Chondrocyte (in vitro differentiated cells): ENCODE data around the gene TUBG1. TPM values are rescaled to one million over a fixed set of nuclear protein-coding genes. Genes with fewer than 3 reads are reported as not detected.
"Not testable (repeated sequence)": the region's sequence is repeated elsewhere in the genome, so short reads cannot be mapped to it uniquely, and the experiment has no call there.

Experiments used
- DNase-seq: peaks from one replicate; pipeline ENCODE4 v3.0.0; 2021; ENCODE audit warnings: mixed read lengths, low spot score
- H3K27ac Mint-ChIP-seq: one replicate; pipeline ENCODE4 v1.8.0; 2021; ENCODE audit warnings: mild to moderate bottlenecking, moderate library complexity, mixed read lengths; ENCODE audit not compliant: unreplicated experiment
- H3K27me3 Mint-ChIP-seq: 2 replicates; pipeline ENCODE4 v1.8.0; 2021; ENCODE audit warnings: low read depth, mixed read lengths
- H3K36me3 Mint-ChIP-seq: 2 replicates; pipeline ENCODE4 v1.8.0; 2021; ENCODE audit warnings: low read depth, mixed read lengths
- H3K4me1 Mint-ChIP-seq: 2 replicates; pipeline ENCODE4 v1.8.0; 2021; ENCODE audit warnings: low read depth, mild to moderate bottlenecking, mixed read lengths
- H3K4me3 Mint-ChIP-seq: one replicate; pipeline ENCODE4 v1.8.0; 2021; ENCODE audit warnings: mild to moderate bottlenecking, moderate library complexity, mixed read lengths; ENCODE audit not compliant: unreplicated experiment
- H3K9me3 Mint-ChIP-seq: 2 replicates; pipeline ENCODE4 v1.8.0; 2021; ENCODE audit warnings: low read depth, mixed read lengths
- CTCF ChIP-seq: fragments of 200-600 bp; sonication (generic); IDR thresholded peaks from 2 replicates; pipeline ENCODE4 v1.5.0; 2021; ENCODE audit warnings: antibody characterized with exemption, mild to moderate bottlenecking, moderate library complexity
- total RNA-seq: library from RNA; stranded (reverse); gene quantifications from 3 replicates; pipeline ENCODE4 v1.2.1, GENCODE V29; 2021

TUBG1 gene
- total RNA-seq, 1 donor from 2014 or later = 41.1 TPM

- DNase-seq = no peak
- Mint-ChIP-seq H3K4me3 (no peak overlapping the region), H3K27ac (no peak overlapping the region), H3K27me3 (no peaks in the 10 kb centered on the region), H3K4me1 (peaks cover 9% of the 10 kb centered on the region), H3K9me3 (no peaks in the 10 kb centered on the region), H3K36me3 (peaks cover 4% of the 10 kb centered on the region)
- TF ChIP-seq CTCF = no peak
Observed at GRCh38 chr17:42596386-42596785, 13.1 kb upstream of the TUBG1 start.

- H3K27me3 Mint-ChIP-seq = no peaks in the 10 kb centered on the region
Observed at GRCh38 chr17:42598905-42599304, 10.6 kb upstream of the TUBG1 start.

GRCh38 chr17:42603318-42603717, 6.2 kb upstream of the TUBG1 start:
- H3K4me1 Mint-ChIP-seq = peaks cover 34% of the 10 kb centered on the region
- H3K9me3 Mint-ChIP-seq = no peaks in the 10 kb centered on the region
- no peak overlapping the region for H3K4me3 Mint-ChIP-seq
- DNase-seq = no peak
- no peaks in the 10 kb centered on the region for H3K36me3 Mint-ChIP-seq
- TF ChIP-seq CTCF = no peak
- no peaks in the 10 kb centered on the region for H3K27me3 Mint-ChIP-seq
- no peak overlapping the region for H3K27ac Mint-ChIP-seq

More at GRCh38 chr17:42598905-42599304, 10.6 kb upstream of the TUBG1 start:
- H3K36me3 Mint-ChIP-seq = peaks cover 2% of the 10 kb centered on the region
- DNase-seq = no peak
- no peak for TF ChIP-seq CTCF
- H3K27ac Mint-ChIP-seq = peak overlapping the region; percentile 22
- no peak overlapping the region for H3K4me3 Mint-ChIP-seq
- peaks cover 9% of the 10 kb centered on the region for H3K4me1 Mint-ChIP-seq
- H3K9me3 Mint-ChIP-seq = no peaks in the 10 kb centered on the region

GRCh38 chr17:42607769-42608168, 1.7 kb upstream of the TUBG1 start:
- TF ChIP-seq CTCF = no peak
- Mint-ChIP-seq H3K27me3 (no peaks in the 10 kb centered on the region), H3K4me1 (peaks cover 33% of the 10 kb centered on the region), H3K4me3 (peak overlapping the region; percentile 99), H3K9me3 (no peaks in the 10 kb centered on the region), H3K27ac (peak overlapping the region; percentile 34), H3K36me3 (peaks cover 5% of the 10 kb centered on the region)
- no peak for DNase-seq

GRCh38 chr17:42608305-42609181, 940 bp upstream of the TUBG1 start:
- TF ChIP-seq CTCF = no peak
- Mint-ChIP-seq H3K36me3 (peaks cover 9% of the 10 kb centered on the region), H3K4me1 (peaks cover 33% of the 10 kb centered on the region), H3K27ac (peak overlapping the region; percentile 98), H3K27me3 (no peaks in the 10 kb centered on the region), H3K4me3 (peak overlapping the region; percentile 99), H3K9me3 (no peaks in the 10 kb centered on the region)
- no peak for DNase-seq

- Mint-ChIP-seq H3K4me1 (peaks cover 33% of the 10 kb centered on the region), H3K27ac (peak overlapping the region; percentile 98)
- H3K9me3 Mint-ChIP-seq = not testable (repeated sequence)
Observed at GRCh38 chr17:42609814-42610801, 625 bp downstream of the TUBG1 start.

More at GRCh38 chr17:42609814-42610801, 625 bp downstream of the TUBG1 start:
- not testable (repeated sequence) for DNase-seq, H3K27me3 Mint-ChIP-seq
- H3K4me3 Mint-ChIP-seq = peak overlapping the region; percentile 99
- H3K36me3 Mint-ChIP-seq = peaks cover 21% of the 10 kb centered on the region
